KBM-7 (cell line): Measurements from ENCODE around the gene RRP1.
"Not testable (repeated sequence)": the region's sequence is repeated elsewhere in the genome, so short reads cannot be mapped to it uniquely, and the experiment has no call there.

Experiments
- DNase-seq: peaks from one replicate; pipeline ENCODE4 v3.0.0-alpha.2; 2015
- in situ Hi-C: fragments of 300-500 bp; cut with MboI; formaldehyde crosslinking; loops from 2 replicates; pipeline ENCODE4 v1.14.3; 2020; ENCODE audit warnings: low sequenced_read_pairs, low pct_unique_long_range_greater_than_20kb, mixed read lengths

The RRP1 gene

DNA sequence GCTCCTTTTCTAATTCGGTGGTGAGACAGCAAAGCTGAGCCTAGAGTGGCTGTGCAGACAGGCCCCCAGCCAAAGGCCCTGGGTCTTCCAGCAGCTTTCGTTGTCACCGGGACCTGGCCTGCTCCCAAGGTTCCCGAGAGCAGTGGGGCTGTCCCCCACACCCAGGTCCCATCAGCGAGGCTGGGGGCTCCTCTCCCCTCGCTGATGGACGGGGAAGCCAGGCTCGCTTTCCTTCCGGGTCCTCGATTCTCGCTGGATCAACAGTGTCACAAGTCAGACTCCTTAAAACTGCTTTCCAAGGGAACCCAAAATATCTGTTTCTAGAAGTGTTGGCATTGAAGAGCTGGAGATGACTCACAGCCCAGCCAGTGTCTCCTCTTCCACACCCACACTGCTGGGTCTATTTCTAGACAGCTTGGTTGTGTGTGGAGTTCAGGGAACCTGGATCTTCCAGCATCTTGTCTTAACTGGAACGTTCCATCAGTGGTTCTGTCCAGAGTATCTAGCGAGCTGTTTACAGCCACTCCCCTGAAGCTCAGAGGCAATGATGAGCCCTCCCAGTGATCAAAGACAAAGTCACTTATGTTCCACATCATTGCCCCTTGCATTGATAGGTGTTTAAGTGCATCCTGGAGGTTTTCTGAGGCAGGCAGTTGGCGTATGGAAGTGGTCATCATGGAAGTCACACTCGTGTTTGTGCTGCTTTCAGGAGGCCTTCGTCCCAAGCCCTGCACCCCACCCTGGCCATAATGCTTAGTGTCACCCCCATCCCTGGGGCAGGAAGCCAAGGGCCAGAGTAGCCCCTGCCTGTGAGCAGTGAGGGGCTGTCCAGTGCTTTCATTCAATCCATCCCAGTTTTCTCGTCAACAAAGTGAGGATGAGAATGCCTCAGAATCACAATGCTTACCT, 35.2 kb downstream of the RRP1 start:
- no peak for DNase-seq
- in situ Hi-C loops: loop anchor here (25.0 kb wide), 2 partner anchors 113 to 513 kb away; partner anchors contain the start of gene CFAP410

DNA sequence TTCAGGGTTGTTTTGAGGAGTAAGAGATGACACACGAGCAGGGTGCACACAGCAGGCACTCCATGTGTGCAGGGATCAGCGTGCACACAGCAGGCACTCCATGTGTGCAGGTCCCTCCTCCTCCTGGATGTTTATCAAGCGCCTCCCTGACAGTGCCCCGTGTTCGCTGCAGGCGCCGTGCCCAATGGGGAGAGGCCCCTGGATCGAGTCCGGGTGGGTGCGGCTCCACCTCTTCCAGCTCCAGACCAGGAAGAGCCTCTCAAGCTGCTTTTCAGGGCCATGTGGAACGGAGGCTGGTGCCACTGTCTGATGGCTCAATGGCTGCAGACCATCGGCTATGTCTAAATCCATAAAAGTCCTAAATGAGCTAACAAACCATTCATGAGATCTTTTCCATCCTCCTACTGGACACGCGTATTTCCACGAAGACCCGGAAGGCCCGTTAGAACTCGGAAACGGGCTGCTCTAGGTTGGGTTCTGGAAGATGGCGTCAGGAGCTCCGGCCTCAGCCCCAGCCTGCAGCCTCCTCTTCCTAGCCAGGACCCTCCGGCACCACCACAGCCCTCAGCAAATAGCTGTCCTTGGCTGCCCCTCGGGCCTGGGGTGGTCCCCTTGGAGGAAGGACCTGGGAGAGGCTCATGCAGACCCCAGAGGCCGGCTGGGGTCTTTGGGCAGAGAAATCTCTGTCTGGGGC, 36.0 kb downstream of the RRP1 start:
- in situ Hi-C loops: no loop called here
- DNase-seq: no peak

DNA sequence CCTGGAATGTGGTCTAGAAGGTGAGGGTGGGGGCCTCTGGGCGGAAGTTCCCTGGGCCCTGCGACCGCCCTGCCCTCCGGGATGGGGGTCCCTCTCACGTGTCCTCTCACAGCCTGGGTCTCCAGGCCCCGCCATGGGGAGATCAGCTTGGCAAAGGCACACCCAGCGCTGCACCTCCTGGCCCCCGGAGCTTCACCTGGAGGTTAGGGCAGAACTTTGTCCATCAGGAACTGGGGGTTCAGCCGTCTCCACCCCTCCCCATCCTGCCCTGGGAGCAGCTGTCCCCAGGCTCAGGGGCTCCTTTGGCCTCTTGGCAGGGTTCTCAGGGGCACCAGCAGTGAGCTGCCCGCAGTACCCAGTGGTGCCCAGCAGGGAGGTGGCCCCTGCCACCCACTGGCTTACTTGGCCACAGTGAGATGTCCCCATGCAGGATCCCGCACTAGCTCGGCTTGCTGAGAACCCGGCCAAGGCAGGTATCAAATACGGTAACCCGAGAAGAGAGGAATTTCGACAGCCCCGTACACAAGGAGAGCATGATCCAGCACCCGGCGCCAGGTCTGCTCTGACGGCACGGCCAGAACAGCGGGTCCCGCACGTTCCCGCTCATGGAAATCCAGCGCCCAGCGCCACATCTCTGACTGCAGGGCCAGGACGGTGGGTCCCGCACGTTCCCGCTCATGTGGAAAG, 36.7 kb downstream of the RRP1 start:
- no peak for DNase-seq
- in situ Hi-C loops: no loop called here

DNA sequence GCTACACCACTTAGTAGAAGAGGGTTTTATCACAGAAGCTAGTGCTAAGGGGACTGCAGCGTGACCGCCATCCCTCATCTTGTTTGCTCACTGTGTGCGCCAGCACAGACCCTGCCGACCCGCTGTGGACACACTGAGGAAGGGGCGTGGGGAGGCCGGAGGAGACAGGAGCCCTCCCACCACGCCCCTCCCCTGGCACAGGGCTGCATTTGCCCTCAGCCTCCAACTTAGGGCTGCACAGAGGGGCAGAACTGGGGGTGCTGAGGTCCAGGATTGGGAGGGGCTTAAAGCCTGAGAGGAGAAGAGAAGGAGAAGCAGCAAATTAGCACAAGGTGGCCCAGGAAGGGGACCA, 37.2 kb downstream of the RRP1 start:
- DNase-seq: no peak
- in situ Hi-C loops: no loop called here

DNA sequence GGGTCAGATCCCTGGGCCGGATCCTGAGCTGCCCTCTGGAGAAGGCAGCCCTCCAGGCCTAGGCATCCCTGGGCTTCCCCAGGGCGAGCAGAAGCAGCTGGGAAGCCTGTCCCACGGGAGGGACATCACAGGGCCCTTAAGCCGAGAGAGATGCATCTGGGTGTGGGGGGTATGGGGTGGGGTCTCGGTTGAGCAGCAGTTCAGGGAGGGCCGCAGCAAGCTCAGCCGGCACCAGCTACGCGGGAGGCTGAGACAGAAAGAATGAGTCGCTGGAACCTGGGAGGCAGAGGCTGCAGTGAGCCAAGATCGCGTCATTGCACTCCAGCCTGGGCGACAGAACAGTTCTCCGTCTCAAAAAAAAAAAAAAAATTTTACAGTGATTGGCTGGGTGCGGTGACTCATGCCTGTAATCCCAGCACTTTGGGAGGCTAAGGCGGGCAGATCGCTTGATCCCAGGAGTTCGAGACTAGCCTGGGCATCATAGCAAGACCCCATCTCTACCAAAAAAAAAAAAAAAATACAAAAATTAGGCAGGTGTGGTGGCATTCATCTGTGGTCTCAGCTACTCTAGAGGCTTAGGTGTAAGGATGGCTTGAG, 37.7 kb downstream of the RRP1 start:
- in situ Hi-C loops: no loop called here
- DNase-seq: no peak

DNA sequence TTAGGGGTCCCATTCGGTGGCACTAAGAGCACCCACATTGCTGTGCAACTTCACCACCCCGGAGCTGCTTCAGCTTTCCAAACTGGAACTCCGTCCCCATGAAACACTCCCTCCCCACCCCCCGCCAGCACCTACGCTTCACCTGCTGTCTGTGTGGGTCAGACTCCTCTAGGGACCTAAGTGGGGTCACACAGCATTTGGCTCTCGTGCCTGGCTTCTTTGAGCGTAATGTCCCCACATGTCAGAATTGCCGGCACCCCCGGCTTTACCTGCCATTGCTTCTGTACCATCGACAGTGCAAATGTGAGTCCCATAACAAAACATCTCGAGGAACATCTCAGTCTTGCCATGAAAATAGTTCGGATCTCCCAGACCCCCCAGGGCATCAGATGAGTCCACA, 39.8 kb downstream of the RRP1 start:
- no peak for DNase-seq
- in situ Hi-C loops: no loop called here

DNA sequence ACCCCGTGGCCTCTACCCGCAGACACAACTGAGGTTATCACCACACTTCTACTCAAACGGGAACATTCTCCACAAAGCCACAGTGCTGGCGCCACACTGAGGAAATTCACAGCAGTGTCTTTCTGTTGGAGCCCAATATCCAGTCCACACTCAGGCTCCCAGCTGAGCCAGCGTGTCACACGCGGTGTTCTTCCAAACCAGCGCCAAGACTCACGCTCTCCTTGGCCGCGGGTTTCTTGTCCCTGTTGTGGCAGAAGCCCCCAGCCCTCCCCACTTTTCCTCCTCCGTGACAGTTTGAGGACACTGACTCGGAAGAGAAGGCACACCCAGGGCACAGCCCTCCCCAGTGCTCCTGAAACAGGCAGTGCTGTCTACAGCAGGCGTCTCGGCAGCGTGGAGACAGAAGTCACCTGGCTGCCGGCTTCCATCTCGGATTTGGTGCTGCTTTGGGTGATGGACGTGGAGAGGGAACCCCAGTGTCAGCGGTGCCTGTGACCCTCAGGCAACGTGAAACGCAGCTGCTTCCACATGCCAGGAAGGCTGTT, 40.3 kb downstream of the RRP1 start:
- DNase-seq: peak; percentile 62
- in situ Hi-C loops: no loop called here

DNA sequence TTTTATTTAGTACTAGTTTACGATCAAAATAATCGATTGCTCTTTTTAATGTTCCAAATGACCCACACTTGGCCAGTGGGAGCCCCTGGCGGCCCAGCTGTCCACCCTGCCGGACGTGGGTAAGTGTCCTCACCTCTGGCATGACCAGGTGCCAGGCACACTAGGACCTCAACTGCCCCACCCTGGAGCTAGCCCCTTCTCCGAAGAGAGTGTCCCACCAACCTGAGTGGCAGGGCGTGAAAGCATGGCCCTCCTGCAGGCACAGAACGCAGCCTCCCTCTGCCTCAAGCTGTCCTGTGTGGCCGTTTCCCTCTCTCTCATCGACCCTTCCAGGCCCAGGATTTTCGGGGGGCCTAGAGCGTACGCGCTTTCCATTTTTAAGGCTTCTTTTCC, 42.8 kb downstream of the RRP1 start:
- no peak for DNase-seq
- in situ Hi-C loops: no loop called here

DNA sequence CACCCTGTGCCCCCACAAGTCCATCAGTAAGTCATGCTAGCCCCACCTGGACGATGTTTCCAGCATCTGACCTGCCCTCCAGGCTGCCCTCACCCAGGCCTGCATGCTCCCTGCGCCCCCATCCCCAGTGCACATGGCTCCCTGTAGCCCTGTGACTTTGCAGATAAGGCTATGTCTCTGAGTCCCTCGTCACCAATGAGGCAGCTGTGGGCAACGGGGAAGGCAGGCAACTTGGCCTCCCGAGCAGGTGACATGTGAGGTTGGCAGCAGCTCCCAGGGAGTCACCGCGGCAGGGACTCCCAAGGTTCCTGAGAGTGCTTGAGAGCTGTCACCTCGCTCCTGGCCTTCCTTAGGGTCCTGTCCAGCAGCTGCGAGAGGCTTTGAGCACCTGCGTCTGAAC, 43.3 kb downstream of the RRP1 start:
- no peak for DNase-seq
- in situ Hi-C loops: no loop called here

DNA sequence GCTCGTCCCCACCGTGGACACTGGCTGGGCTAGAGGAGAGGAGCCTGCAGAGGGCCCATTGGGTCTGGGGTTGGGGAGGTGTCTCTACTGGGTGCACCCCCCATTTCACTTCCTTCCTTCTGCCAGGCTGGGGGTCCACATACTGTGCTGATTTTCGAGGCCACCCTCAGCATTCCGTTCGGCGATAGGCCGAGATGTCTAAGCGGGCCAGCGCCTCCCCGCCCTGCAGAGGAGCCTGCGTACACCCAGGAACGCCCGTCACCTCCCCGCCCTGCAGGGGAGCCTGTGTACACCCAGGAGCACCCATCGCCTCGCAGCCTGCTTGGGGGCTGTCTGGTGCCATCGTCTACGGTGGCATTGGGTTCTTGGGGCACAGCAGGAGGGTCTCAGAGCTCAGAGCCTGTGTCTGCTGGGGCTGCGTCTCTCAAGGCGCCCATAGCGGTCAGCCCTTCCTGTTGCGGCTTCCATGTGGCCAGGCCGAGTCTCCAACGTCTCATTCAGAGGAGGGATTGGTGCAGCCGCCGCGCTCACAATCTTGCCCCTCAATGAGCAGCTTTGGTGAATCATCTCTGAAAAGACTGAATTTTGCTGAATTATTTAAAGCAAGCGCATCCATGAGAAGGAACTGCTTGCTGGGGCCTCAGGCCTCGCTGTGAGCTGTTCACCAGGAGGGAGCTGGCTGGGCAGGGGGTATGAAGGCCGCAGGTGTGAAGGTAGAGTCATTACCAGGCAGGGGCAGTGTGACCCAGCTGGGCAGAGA, 44.9 kb downstream of the RRP1 start:
- in situ Hi-C loops: no loop called here
- DNase-seq: no peak

DNA sequence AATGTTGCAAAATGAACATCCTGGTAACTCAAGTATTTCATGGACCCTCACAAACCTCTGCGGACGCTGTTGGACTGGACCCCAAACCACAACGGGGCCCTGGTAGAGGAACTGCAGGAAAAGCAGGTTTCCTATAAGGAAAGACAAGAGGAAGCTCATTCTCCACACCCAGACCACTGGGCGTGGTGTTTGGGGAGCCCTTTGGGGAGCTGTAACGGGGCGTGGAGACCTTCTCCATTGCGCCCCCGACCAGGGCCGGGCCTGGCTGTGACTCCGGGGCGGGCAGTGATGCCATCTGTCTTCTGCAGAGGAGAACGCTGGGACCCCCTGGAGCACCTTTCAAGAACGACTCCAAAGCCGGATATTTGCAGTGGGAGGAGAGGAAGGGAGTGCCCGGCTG, 45.7 kb downstream of the RRP1 start:
- in situ Hi-C loops: no loop called here
- DNase-seq: peak; percentile 39

DNA sequence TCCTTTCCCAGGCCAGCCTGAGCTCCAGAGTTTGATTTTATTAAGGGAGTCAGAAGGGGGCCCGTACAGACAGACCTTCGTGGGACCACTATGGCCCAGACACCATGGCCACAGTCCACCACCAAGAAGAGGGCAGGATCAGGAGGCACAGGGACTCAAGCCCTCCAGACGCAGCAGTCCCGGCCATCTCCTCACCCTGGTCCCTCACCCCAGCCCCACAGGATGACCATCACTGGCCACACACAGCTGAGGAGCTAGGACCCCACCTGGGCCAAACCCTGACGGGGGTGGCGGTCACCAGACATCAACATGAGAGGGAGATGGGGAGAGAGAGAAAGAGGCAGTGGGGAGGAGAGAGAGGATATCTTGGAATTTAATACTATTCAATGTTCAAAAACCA, 46.5 kb downstream of the RRP1 start:
- in situ Hi-C loops: no loop called here
- DNase-seq: no peak

DNA sequence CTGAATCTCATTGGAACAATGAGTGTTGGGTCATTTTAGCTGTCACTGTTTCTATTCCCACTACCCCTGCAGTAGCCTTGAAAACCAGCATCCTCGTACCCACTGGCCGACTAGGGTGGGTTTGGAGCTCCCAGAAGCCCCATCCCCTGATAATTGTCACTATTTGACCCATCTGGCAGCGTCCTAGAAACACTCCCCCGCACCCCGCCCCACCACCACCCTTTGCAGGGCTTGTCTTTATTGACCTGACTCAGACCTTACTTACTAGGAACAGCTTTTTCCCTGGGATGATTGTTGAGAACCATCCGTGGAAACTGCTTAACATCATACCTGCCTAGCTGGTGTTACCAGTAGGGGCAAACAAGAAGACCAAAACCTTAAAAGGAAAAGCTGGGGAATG, 47.2 kb downstream of the RRP1 start:
- in situ Hi-C loops: no loop called here
- no peak for DNase-seq

DNA sequence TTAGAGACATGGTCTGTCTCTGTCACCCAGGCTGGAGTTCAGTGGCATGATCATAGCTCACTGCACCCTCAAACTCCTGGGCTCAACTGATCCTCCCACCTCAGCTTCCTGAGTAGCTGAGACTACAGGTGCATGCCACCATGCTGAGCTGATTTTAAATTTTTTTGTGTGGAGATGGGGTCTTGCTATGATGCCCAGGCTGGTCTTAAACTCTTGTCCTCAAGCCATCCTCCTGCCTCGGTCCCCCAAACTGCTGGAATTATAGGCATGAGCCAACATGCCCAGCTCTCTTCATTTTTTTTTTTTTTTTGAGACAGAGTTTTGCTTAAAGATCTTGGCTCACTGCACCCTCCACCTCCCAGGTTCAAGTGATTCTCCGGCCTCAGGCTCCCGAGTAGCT, 50.9 kb downstream of the RRP1 start:
- in situ Hi-C loops: no loop called here
- no peak for DNase-seq

DNA sequence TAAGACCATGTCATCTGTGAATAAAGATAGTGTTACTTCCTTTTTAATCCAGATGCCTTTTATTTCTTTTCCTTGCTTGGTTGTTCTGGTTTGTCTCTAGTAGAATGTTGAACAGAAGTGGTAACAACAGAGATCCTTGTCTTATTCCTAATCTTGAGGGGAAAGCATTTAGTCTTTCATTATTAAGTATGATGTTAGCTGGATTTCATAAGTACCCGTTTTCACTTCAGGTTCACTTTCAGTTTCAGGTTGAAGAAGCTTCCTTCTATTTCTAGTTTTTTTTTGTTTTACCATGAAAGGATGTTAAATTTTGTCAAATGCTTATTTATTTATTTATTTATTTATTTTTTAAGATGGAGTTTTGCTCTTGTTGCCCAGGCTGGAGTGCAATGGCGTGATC, 53.4 kb downstream of the RRP1 start:
- in situ Hi-C loops: no loop called here
- no peak for DNase-seq

DNA sequence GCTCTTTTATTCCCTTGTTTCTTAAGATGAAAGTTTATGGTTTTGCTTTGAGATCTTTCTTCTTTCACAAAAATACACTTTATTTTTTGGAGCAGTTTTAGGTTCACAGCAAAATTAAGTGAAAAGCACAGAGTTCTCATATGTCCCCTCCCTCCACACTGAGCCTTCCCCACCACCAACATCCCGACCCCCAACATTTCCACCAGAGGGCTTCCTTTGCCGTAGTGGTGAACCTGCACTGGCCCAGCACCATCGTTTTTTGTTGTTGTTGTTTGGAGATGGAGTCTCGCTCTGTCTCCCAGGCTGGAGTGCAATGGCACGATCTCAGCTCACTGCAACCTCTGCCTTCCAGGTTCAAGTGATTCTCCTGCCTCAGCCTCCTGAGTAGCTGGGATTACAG, 55.5 kb downstream of the RRP1 start:
- in situ Hi-C loops: not testable (repeated sequence)

DNA sequence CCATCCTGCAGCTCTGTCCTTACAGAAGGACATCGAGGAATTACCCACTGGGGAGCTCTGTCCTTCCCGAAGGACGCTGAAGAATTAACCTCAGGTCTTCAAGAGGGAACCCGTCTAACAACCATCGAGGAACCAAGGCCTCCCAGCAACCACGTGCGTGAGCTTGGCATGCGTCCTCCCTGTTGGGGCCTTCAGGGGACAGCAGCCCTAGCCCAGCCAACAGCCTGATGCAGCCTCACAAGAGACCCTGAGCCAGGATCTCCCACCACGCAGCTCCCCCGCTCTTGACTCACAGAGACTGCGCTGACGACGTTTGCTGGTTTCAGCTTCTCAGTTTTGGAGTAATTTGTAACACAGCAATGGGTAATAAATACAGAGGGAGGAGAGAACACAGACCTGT, 56.0 kb downstream of the RRP1 start:
- in situ Hi-C loops: no loop called here
- DNase-seq: no peak

More for the DNA sequence above, 55.5 kb downstream of the RRP1 start:
- not testable (repeated sequence) for DNase-seq

DNA sequence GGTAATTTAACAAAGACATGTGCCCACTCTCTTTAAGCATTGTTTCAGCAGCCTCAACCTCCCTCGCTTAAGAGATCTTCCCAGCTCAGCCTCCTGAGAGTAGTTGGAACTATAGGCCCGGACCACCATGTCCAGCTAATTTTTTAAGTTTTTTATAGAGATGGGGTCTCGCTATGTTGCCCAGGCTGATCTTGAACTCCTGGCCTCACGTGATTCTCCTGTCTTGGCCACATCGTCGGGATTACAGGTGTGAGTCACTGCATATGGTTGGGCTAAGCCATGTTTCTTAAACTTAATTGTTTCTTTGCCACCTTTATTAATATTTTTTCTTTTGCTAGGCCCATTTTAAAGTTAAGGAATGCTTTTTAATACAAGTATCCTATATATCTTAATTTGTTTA, 57.1 kb downstream of the RRP1 start:
- no peak for DNase-seq
- in situ Hi-C loops: no loop called here

DNA sequence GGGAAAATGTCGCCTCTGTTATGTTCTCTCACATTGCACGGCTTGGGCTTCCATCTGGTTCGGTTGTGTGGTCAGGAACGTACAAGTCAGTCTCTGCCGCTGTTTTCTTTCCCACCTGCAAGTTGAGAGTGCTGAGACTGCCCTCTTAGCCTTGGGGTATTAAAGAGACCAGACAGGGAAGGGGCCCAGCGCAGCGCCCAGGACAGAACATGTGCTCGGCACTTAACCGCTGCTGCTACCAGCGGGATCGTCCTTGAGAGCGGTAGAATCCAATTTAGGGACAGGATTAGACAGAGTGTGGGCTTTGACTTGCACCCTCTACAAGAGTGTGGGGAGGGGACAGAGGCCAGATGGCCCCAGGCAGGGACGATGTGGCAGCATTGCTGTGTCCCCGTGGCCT, 57.9 kb downstream of the RRP1 start:
- in situ Hi-C loops: no loop called here
- no peak for DNase-seq
